IMR-90 (cell line): ENCODE data around the gene RASGRF1. TPM values are rescaled to one million over a fixed set of nuclear protein-coding genes. Genes with fewer than 3 reads are reported as not detected.

Source experiments
- ATAC-seq: fragments of 200-7000 bp; cut with Tn5 transposase; 2 replicates; pipeline ENCODE4 v1.9.1; 2020; ENCODE audit warnings: low read depth, mild to moderate bottlenecking, moderate library complexity
- BruUV-seq: library from RNA; stranded (reverse); fragments of 400-500 nt; replicated peaks from 2 replicates; lab custom pipeline; 2021; lab: Mats Ljungman, UMichigan
- CTCF ChIA-PET: fragments of 300-600 bp; formaldehyde crosslinking; extraction: SDS; loops from one replicate; lab custom pipeline; 2021; ENCODE audit warnings: antibody characterized with exemption; lab: Yijun Ruan, JAX
- POLR2A ChIA-PET: fragments of 300-600 bp; sonication (Branson Sonifier 250); formaldehyde crosslinking; loops from one replicate; lab custom pipeline; 2022; ENCODE audit warnings: antibody characterized with exemption; ENCODE audit not compliant: unreplicated experiment; lab: Charles Lee
- DNase-seq: peaks from one replicate; pipeline ENCODE4 v3.0.0; 2013
- H2AFZ ChIP-seq: replicated peaks from 2 replicates; pipeline ENCODE3; 2013; ENCODE audit warnings: low read length, mild to moderate bottlenecking; ENCODE audit not compliant: poor library complexity
- H2AK5ac ChIP-seq: 2 replicates; pipeline ENCODE4 v1.6.1; 2013; ENCODE audit warnings: low read depth, low read length, inconsistent platforms
- H2AK9ac ChIP-seq: replicated peaks from 2 replicates; pipeline ENCODE3; 2013; ENCODE audit warnings: mild to moderate bottlenecking, low read depth, low read length, moderate library complexity; ENCODE audit not compliant: poor library complexity
- H2BK120ac ChIP-seq: 2 replicates; pipeline ENCODE4 v1.6.1; 2013; ENCODE audit warnings: low read depth, low read length, inconsistent platforms
- H2BK15ac ChIP-seq: 3 replicates; pipeline ENCODE4 v1.6.1; 2013; ENCODE audit warnings: low read depth, low read length, inconsistent platforms
- H2BK20ac ChIP-seq: 2 replicates; pipeline ENCODE4 v1.6.1; 2013; ENCODE audit warnings: low read depth, mild to moderate bottlenecking, inconsistent platforms, low read length, moderate library complexity
- H2BK5ac ChIP-seq: 2 replicates; pipeline ENCODE4 v1.6.1; 2013; ENCODE audit warnings: mild to moderate bottlenecking, low read depth, low read length, inconsistent platforms; ENCODE audit not compliant: poor library complexity, severe bottlenecking
- H3K14ac ChIP-seq: replicated peaks from 2 replicates; pipeline ENCODE4 v1.6.1; 2013; ENCODE audit warnings: low read depth, low read length, inconsistent platforms
- H3K18ac ChIP-seq: 2 replicates; pipeline ENCODE4 v1.6.1; 2013; ENCODE audit warnings: low read depth, low read length, control low read depth
- H3K23ac ChIP-seq: 2 replicates; pipeline ENCODE4 v1.6.1; 2013; ENCODE audit warnings: low read depth, low read length, inconsistent platforms
- H3K27ac ChIP-seq: 2 replicates; pipeline ENCODE4 v1.5.1; 2013; ENCODE audit warnings: mild to moderate bottlenecking, control low read depth, low read length; ENCODE audit not compliant: insufficient read depth
- H3K27me3 ChIP-seq: 2 replicates; pipeline ENCODE4 v1.6.1; 2013; ENCODE audit warnings: low read length; ENCODE audit not compliant: control insufficient read depth, insufficient read depth
- H3K36me3 ChIP-seq: 2 replicates; pipeline ENCODE4 v1.6.1; 2013; ENCODE audit warnings: low read length, mixed read lengths; ENCODE audit not compliant: control insufficient read depth, insufficient read depth
- H3K4ac ChIP-seq: 2 replicates; pipeline ENCODE4 v1.6.1; 2013; ENCODE audit warnings: low read depth, low read length, inconsistent platforms
- H3K4me1 ChIP-seq: 2 replicates; pipeline ENCODE4 v1.6.1; 2013; ENCODE audit warnings: low read length, mixed read lengths; ENCODE audit not compliant: control insufficient read depth, insufficient read depth
- H3K4me2 ChIP-seq: 2 replicates; pipeline ENCODE4 v1.6.1; 2013; ENCODE audit warnings: low read depth, mild to moderate bottlenecking, control low read depth, low read length, moderate library complexity
- H3K4me3 ChIP-seq: 2 replicates; pipeline ENCODE4 v1.5.1; 2013; ENCODE audit warnings: low read depth, mild to moderate bottlenecking, control low read depth, low read length, moderate library complexity; ENCODE audit not compliant: insufficient read depth
- H3K56ac ChIP-seq: 2 replicates; pipeline ENCODE4 v1.6.1; 2013; ENCODE audit warnings: low read length, inconsistent platforms; ENCODE audit not compliant: insufficient read depth; ENCODE audit errors: extremely low read depth
- H3K79me1 ChIP-seq, 2 experiments: 2 replicates each; pipeline ENCODE4 v1.6.1; 2013; ENCODE audit warnings: low read length in 2 of 2, inconsistent platforms in 1 of 2, low read depth in 1 of 2
- H3K9ac ChIP-seq: 2 replicates; pipeline ENCODE4 v1.6.1; 2013; ENCODE audit warnings: low read depth, low read length, control low read depth
- H3K9me1 ChIP-seq: 2 replicates; pipeline ENCODE4 v1.6.1; 2013; ENCODE audit warnings: low read length, inconsistent platforms; ENCODE audit not compliant: insufficient read depth
- H3K9me3 ChIP-seq: 2 replicates; pipeline ENCODE4 v1.6.1; 2013; ENCODE audit warnings: low read length; ENCODE audit not compliant: control insufficient read depth, insufficient read depth
- H4K20me1 ChIP-seq: 2 replicates; pipeline ENCODE4 v1.6.1; 2013; ENCODE audit warnings: low read length, inconsistent platforms; ENCODE audit not compliant: insufficient read depth
- H4K5ac ChIP-seq: 2 replicates; pipeline ENCODE4 v1.6.1; 2013; ENCODE audit warnings: mild to moderate bottlenecking, low read depth, low read length, control low read depth
- H4K8ac ChIP-seq, 2 experiments: 2 replicates each; pipeline ENCODE4 v1.6.1; 2013; ENCODE audit warnings: low read depth in 2 of 2, low read length in 2 of 2, control low read depth in 1 of 2, inconsistent platforms in 1 of 2
- H4K91ac ChIP-seq: 2 replicates; pipeline ENCODE4 v1.6.1; 2013; ENCODE audit warnings: low read depth, low read length, inconsistent platforms; ENCODE audit not compliant: insufficient read depth
- BHLHE40 ChIP-seq: fragments of 150-350 bp; IDR thresholded peaks from 2 replicates; pipeline ENCODE4 v1.6.1; 2016; ENCODE audit warnings: mild to moderate bottlenecking, low read depth, low read length
- CEBPB ChIP-seq: IDR thresholded peaks from 2 replicates; pipeline ENCODE4 v1.6.1; 2012; ENCODE audit warnings: low read depth, low read length, improper control_type of control experiment
- CHD1 ChIP-seq: IDR thresholded peaks from 2 replicates; pipeline ENCODE4 v1.6.1; 2012; ENCODE audit warnings: low read depth, low read length, improper control_type of control experiment
- CTCF ChIP-seq: conservative IDR thresholded peaks from 2 replicates; pipeline ENCODE4 v1.5.1; 2012; ENCODE audit warnings: mild to moderate bottlenecking, low read depth, low read length, improper control_type of control experiment
- ELK1 ChIP-seq: fragments of 150-350 bp; IDR thresholded peaks from 2 replicates; pipeline ENCODE4 v1.6.1; 2016; ENCODE audit warnings: low read depth, mild to moderate bottlenecking, low read length, moderate library complexity, borderline replicate concordance
- FOS ChIP-seq: fragments of 150-350 bp; IDR thresholded peaks from 2 replicates; pipeline ENCODE4 v1.6.1; 2016; ENCODE audit warnings: low read depth, low read length
- MAFK ChIP-seq: IDR thresholded peaks from 2 replicates; pipeline ENCODE4 v1.6.1; 2012; ENCODE audit warnings: low read depth, low read length, improper control_type of control experiment
- MAZ ChIP-seq: IDR thresholded peaks from 2 replicates; pipeline ENCODE4 v1.6.1; 2012; ENCODE audit warnings: low read depth, mild to moderate bottlenecking, low read length, improper control_type of control experiment, moderate library complexity, borderline replicate concordance
- MXI1 ChIP-seq: IDR thresholded peaks from 2 replicates; pipeline ENCODE4 v1.6.1; 2012; ENCODE audit warnings: low read depth, mild to moderate bottlenecking, low read length, moderate library complexity, borderline replicate concordance
- NFE2L2 ChIP-seq: fragments of 150-350 bp; IDR thresholded peaks from 2 replicates; pipeline ENCODE4 v1.6.1; 2016; ENCODE audit warnings: low read depth, mild to moderate bottlenecking, low read length
- POLR2A ChIP-seq: IDR thresholded peaks from 2 replicates; pipeline ENCODE4 v1.6.1; 2012; ENCODE audit warnings: mild to moderate bottlenecking, low read depth, low read length
- RAD21 ChIP-seq: IDR thresholded peaks from 2 replicates; pipeline ENCODE4 v1.6.1; 2012; ENCODE audit warnings: low read length, improper control_type of control experiment
- RCOR1 ChIP-seq: IDR thresholded peaks from 2 replicates; pipeline ENCODE4 v1.6.1; 2012; ENCODE audit warnings: mild to moderate bottlenecking, low read length, improper control_type of control experiment; ENCODE audit not compliant: insufficient replicate concordance
- RFX5 ChIP-seq: IDR thresholded peaks from 2 replicates; pipeline ENCODE4 v1.8.0; 2012; ENCODE audit warnings: low read depth, mild to moderate bottlenecking, low read length, moderate library complexity
- SMC3 ChIP-seq: fragments of 150-350 bp; IDR thresholded peaks from 2 replicates; pipeline ENCODE4 v1.6.1; 2016; ENCODE audit warnings: low read depth, mild to moderate bottlenecking, antibody characterized with exemption, low read length, moderate library complexity
- USF2 ChIP-seq: fragments of 150-350 bp; IDR thresholded peaks from 2 replicates; pipeline ENCODE4 v1.6.1; 2017; ENCODE audit warnings: mild to moderate bottlenecking, antibody characterized with exemption, low read length, low read depth
- WGBS, 2 experiments: methylation state at CpG; one replicate each; pipeline versions ENCODE4 v1.1.5 to v1.1.7; 2013; ENCODE audit warnings: missing lambda C conversion rate in 2 of 2; ENCODE audit not compliant: insufficient read length in 1 of 2; ENCODE audit errors: extremely low coverage in 2 of 2; 5-methylcytosine and 5-hydroxymethylcytosine counted together
- dilution Hi-C: fragments of 300-500 bp; cut with HindIII; formaldehyde crosslinking; loops from one replicate; pipeline ENCODE4 v1.14.3; 2018; ENCODE audit warnings: low sequenced_read_pairs; ENCODE audit not compliant: unreplicated experiment
- in situ Hi-C: fragments of 300-500 bp; cut with MboI; formaldehyde crosslinking; loops from 3 replicates; pipeline ENCODE4 v1.14.3; 2019; ENCODE audit warnings: low sequenced_read_pairs, inconsistent platforms, mixed read lengths
- intact Hi-C: fragments of 100-400 bp; cut with micrococcal nuclease; formaldehyde crosslinking; loops from 2 replicates; pipeline ENCODE4 v1.10.0; 2022
- polyA plus RNA-seq, 3 experiments: library from polyadenylated mRNA; depleted of rRNA; stranded (reverse); fragments of >200 nt; gene quantifications; 2 replicates each; pipeline ENCODE4 v1.2.3, GENCODE V29; 2012; ENCODE audit warnings: low replicate concordance in 1 of 3
- total RNA-seq: library from RNA; depleted of rRNA; stranded (reverse); fragments of >200 nt; gene quantifications from 2 replicates; pipeline ENCODE4 v1.2.3, GENCODE V29; 2012

Gene RASGRF1
- total and polyA plus RNA-seq, 2 of the 4 experiments (the other 2 are of a cell fraction): under 0.01 to 0.15 TPM

GRCh38 chr15:79023918-79024317, 66.7 kb downstream of the RASGRF1 start:
- Histone ChIP-seq H3K4ac (no peak overlapping the region), H3K79me1 (no peaks in the 10 kb centered on the region), H3K18ac (no peak overlapping the region), H3K4me1 (no peaks in the 10 kb centered on the region), H3K23ac (no peak overlapping the region), H3K4me3 (no peak overlapping the region), H3K4me2 (no peak overlapping the region), H4K91ac (no peak overlapping the region), H2BK120ac (no peak overlapping the region), H3K27me3 (peaks cover 12% of the 10 kb centered on the region), H2AK9ac (no peak overlapping the region), H3K9me1 (no peaks in the 10 kb centered on the region), H4K20me1 (no peaks in the 10 kb centered on the region), H3K56ac (no peak overlapping the region), H3K9me3 (no peaks in the 10 kb centered on the region), H2BK20ac (no peak overlapping the region), H3K14ac (no peak overlapping the region), H2AFZ (no peak overlapping the region), H3K27ac (no peak overlapping the region), H2AK5ac (no peak overlapping the region), H4K8ac (no peak overlapping the region), H3K36me3 (no peaks in the 10 kb centered on the region), H4K5ac (no peak overlapping the region), H2BK5ac (peak overlapping the region; percentile 91), H3K9ac (no peak overlapping the region), H2BK15ac (no peak overlapping the region)
- intact Hi-C loops (no loop called here), in situ Hi-C loops (no loop called here), dilution Hi-C loops (no loop called here)
- TF ChIP-seq ELK1 (no peak), USF2 (no peak), RFX5 (no peak), RCOR1 (no peak), CEBPB (no peak), RAD21 (no peak), NFE2L2 (no peak), SMC3 (no peak), FOS (no peak), MAZ (no peak), MXI1 (no peak), MAFK (no peak), CTCF (no peak), CHD1 (no peak), POLR2A (no peak), BHLHE40 (no peak)
- ATAC-seq (no peak), DNase-seq (no peak)
- WGBS, 2 experiments: 86% methylated on average over 1 of the region's 1 CpG; no CpG with 5 or more reads in 1 of the 2 experiments
- POLR2A ChIA-PET: no interaction called here
- CTCF ChIA-PET: no interaction called here
- no TSS peak for BruUV-seq
